K562 (cell line): Measurements from ENCODE around the gene WAS. TPM values are rescaled to one million over a fixed set of nuclear protein-coding genes. Genes with fewer than 3 reads are reported as not detected.
"Not testable (repeated sequence)": the region's sequence is repeated elsewhere in the genome, so short reads cannot be mapped to it uniquely, and the experiment has no call there.

Experiments used
- ATAC-seq: fragments of 200-7000 bp; cut with Tn5 transposase; 3 replicates; pipeline ENCODE4 v1.9.1; 2020; ENCODE audit warnings: moderate library complexity
- BruUV-seq: library from RNA; stranded (reverse); fragments of 400-500 nt; replicated peaks from 2 replicates; lab custom pipeline; 2021; lab: Mats Ljungman, UMichigan
- CTCF ChIA-PET: fragments of 300-600 bp; formaldehyde crosslinking; extraction: SDS; loops from one replicate; lab custom pipeline; 2021; ENCODE audit warnings: low intra/inter-chr PET ratio; lab: Yijun Ruan, JAX
- POLR2A ChIA-PET: fragments of 300-600, 350-650 bp; sonication (Branson Sonifier 250); formaldehyde crosslinking; extraction: SDS; loops from one replicate; lab custom pipeline; 2021; ENCODE audit warnings: antibody characterized with exemption, inconsistent platforms; lab: Yijun Ruan, JAX
- DNase-seq, 4 experiments: peaks; one replicate each; pipeline versions ENCODE4 v3.0.0 to v3.0.0-alpha.2; 2011 to 2018; ENCODE audit warnings: low spot score in 3 of 4, mixed read lengths in 3 of 4; ENCODE audit errors: extremely low read depth in 1 of 4
- FAIRE-seq: peaks from 2 replicates; lab custom pipeline; 2011; peaks lifted over from hg19 to GRCh38; lab: Jason Lieb, UNC
- H2AFZ ChIP-seq: 2 replicates; pipeline ENCODE4 v1.6.0; 2011; ENCODE audit warnings: low read depth, low read length, control low read depth, inconsistent platforms
- H3K27ac ChIP-seq: fragments of 200-600 bp; 3 replicates; pipeline ENCODE4 v1.8.0; 2011; ENCODE audit warnings: low read depth, mild to moderate bottlenecking, control low read depth, inconsistent platforms, low read length, moderate library complexity, mixed read lengths; ENCODE audit errors: extremely low read depth
- H3K27me3 ChIP-seq, 2 experiments: fragments of 300-600 bp in 1 of 2; 2 replicates in 1 of 2; 3 replicates in 1 of 2; pipeline versions ENCODE4 v1.6.0 to v1.8.0; 2011; ENCODE audit warnings: inconsistent platforms in 2 of 2, low read length in 2 of 2, mild to moderate bottlenecking in 1 of 2, mixed read lengths in 1 of 2, moderate library complexity in 1 of 2; ENCODE audit not compliant: control insufficient read depth in 2 of 2, insufficient read depth in 2 of 2
- H3K36me3 ChIP-seq: fragments of 300-600 bp; 3 replicates; pipeline ENCODE4 v1.8.0; 2011; ENCODE audit warnings: mild to moderate bottlenecking, low read length, inconsistent platforms; ENCODE audit not compliant: control insufficient read depth, insufficient read depth
- H3K4me1 ChIP-seq, 2 experiments: fragments of 200-600 bp in 1 of 2; replicated peaks in 1 of 2; 2 replicates in 1 of 2; 3 replicates in 1 of 2; pipeline versions ENCODE4 v1.5.1 to v1.8.0; 2011; ENCODE audit warnings: inconsistent platforms in 2 of 2, low read length in 2 of 2, mild to moderate bottlenecking in 1 of 2, mixed read lengths in 1 of 2, moderate library complexity in 1 of 2; ENCODE audit not compliant: control insufficient read depth in 2 of 2, insufficient read depth in 2 of 2
- H3K4me2 ChIP-seq: 2 replicates; pipeline ENCODE4 v1.6.1; 2011; ENCODE audit warnings: low read length, control low read depth, inconsistent platforms, mixed read lengths; ENCODE audit not compliant: insufficient read depth
- H3K4me3 ChIP-seq: fragments of 200-600 bp; sonication (generic), shearing (Covaris generic); 2 replicates; pipeline ENCODE4 v1.5.1; 2016; ENCODE audit warnings: control low read depth, inconsistent platforms
- H3K79me2 ChIP-seq: fragments of 200-600 bp; 3 replicates; pipeline ENCODE4 v1.8.0; 2011; ENCODE audit warnings: low read length, inconsistent platforms; ENCODE audit not compliant: control insufficient read depth, insufficient read depth
- H3K9ac ChIP-seq, 2 experiments: 2 replicates each; pipeline versions ENCODE4 v1.6.0 to v1.6.1; 2011; ENCODE audit warnings: low read depth in 2 of 2, low read length in 2 of 2, control low read depth in 1 of 2, inconsistent platforms in 1 of 2, mild to moderate bottlenecking in 1 of 2, mixed read lengths in 1 of 2; ENCODE audit not compliant: insufficient read depth in 1 of 2
- H3K9me1 ChIP-seq: one replicate; pipeline ENCODE4 v1.6.0; 2011; ENCODE audit warnings: inconsistent platforms, mild to moderate bottlenecking, low read length, moderate library complexity; ENCODE audit not compliant: control insufficient read depth, insufficient read depth
- H3K9me3 ChIP-seq: replicated peaks from 2 replicates; pipeline ENCODE4 v1.5.1; 2011; ENCODE audit warnings: low read depth, low read length, inconsistent platforms; ENCODE audit not compliant: control insufficient read depth, insufficient read depth
- H4K20me1 ChIP-seq: replicated peaks from 2 replicates; pipeline ENCODE4 v1.6.1; 2011; ENCODE audit warnings: low read length, inconsistent platforms, mixed read lengths; ENCODE audit not compliant: control insufficient read depth, insufficient read depth
- BCOR ChIP-seq: fragments of 450-650 bp; IDR thresholded peaks from 2 replicates; pipeline ENCODE4 v1.6.1; 2016
- CBX1 ChIP-seq: sonication (generic); IDR thresholded peaks from 2 replicates; pipeline ENCODE4 v1.6.1; 2016; ENCODE audit warnings: antibody characterized with exemption, low read depth, mild to moderate bottlenecking
- DNMT1 ChIP-seq: fragments of 450-650 bp; IDR thresholded peaks from 2 replicates; pipeline ENCODE4 v1.6.1; 2016; ENCODE audit warnings: antibody characterized with exemption, mild to moderate bottlenecking
- HDAC6 ChIP-seq: IDR thresholded peaks from 2 replicates; pipeline ENCODE4 v1.6.1; 2012; ENCODE audit warnings: low read depth, mild to moderate bottlenecking, control low read depth, inconsistent platforms, low read length, moderate library complexity
- HNRNPLL ChIP-seq: fragments of 200-400 bp; formaldehyde crosslinking; IDR thresholded peaks from 2 replicates; pipeline ENCODE4 v1.6.1; 2017; ENCODE audit warnings: low read length, low read depth, mild to moderate bottlenecking; ENCODE audit not compliant: poor library complexity, severe bottlenecking
- HSF4 ChIP-seq: fragments of 250-450 bp; sonication (Bioruptor Pico); IDR thresholded peaks from 2 replicates; pipeline ENCODE4 v2.1.2; 2022; ENCODE audit warnings: mild to moderate bottlenecking, moderate library complexity, borderline replicate concordance
- NCOA1 ChIP-seq: fragments of 450-650 bp; IDR thresholded peaks from 2 replicates; pipeline ENCODE4 v1.6.1; 2016; ENCODE audit warnings: low read depth
- NFIC ChIP-seq: fragments of 450-650 bp; IDR thresholded peaks from 2 replicates; pipeline ENCODE4 v1.6.1; 2017; ENCODE audit warnings: mild to moderate bottlenecking, inconsistent platforms
- PHB ChIP-seq: fragments of 250-450 bp; sonication (Bioruptor Pico); IDR thresholded peaks from 2 replicates; pipeline ENCODE4 v1.5.0; 2021
- RFX7 ChIP-seq: fragments of 250-450 bp; sonication (Bioruptor Pico); IDR thresholded peaks from 2 replicates; pipeline ENCODE4 v1.5.1; 2021; ENCODE audit warnings: mild to moderate bottlenecking
- WGBS: fragments of 100-300 bp; shearing (Covaris generic); methylation state at CpG from one replicate; pipeline ENCODE4 v1.1.6; 2016; ENCODE audit warnings: low coverage, mixed read lengths; ENCODE audit not compliant: insufficient coverage; ENCODE audit errors: missing lambda C conversion rate; 5-methylcytosine and 5-hydroxymethylcytosine counted together
- in situ Hi-C: fragments of 300-500 bp; cut with MboI; formaldehyde crosslinking; loops from 4 replicates; pipeline ENCODE4 v1.15.0; 2018; ENCODE audit warnings: inconsistent platforms, mixed read lengths
- intact Hi-C: fragments of 100-400 bp; cut with micrococcal nuclease; formaldehyde crosslinking; loops from 2 replicates; pipeline ENCODE4 v1.14.2; 2022
- polyA plus RNA-seq, 8 experiments: library from polyadenylated mRNA; depleted of rRNA in 4 of 8; stranded (reverse) in 5 of 8; unstranded in 3 of 8; fragments of >200 nt; fragmentation: Nextera tagmentation in 2 of 8; fragmentation: Illumina TruSeq in 1 of 8; extraction: Ambion mirVana in 2 of 8; extraction: Trizol in 1 of 8; gene quantifications; 2 replicates each; pipeline versions ENCODE4 v1.2.1 to v1.2.3, GENCODE V29; 2011 to 2014; ENCODE audit warnings: inconsistent platforms in 1 of 8, missing spikeins in 1 of 8
- total RNA-seq, 7 experiments: library from RNA; depleted of rRNA in 6 of 7; stranded (reverse); fragments of >200 nt in 6 of 7; fragmentation: Illumina TruSeq in 2 of 7; extraction: Trizol in 2 of 7; gene quantifications; 2 replicates each; pipeline versions ENCODE4 v1.2.1 to v1.2.3, GENCODE V29; 2011 to 2021; ENCODE audit warnings: low replicate concordance in 1 of 7

The WAS gene
- total and polyA plus RNA-seq, 9 of the 15 experiments (the other 6 are each of a cell fraction or from before 2014, with no cell fraction given): 0.11 to 16.1 (median 3.8) TPM

- no peak for TF ChIP-seq CBX1
- TF ChIP-seq NCOA1: no peak
- TF ChIP-seq RFX7 (CRISPR knock-in tag): no peak
- TF ChIP-seq HSF4 (CRISPR knock-in tag): no peak
- no peak for TF ChIP-seq HNRNPLL
- TF ChIP-seq HDAC6: no peak
- TF ChIP-seq DNMT1: no peak
- no peak for TF ChIP-seq PHB (CRISPR knock-in tag)
Observed at GRCh38 chrX:48689208-48689920, 5.8 kb downstream of the WAS start (continued).

- H2AFZ ChIP-seq, H3K27ac ChIP-seq, BruUV-seq, FAIRE-seq, H3K27me3 ChIP-seq, DNase-seq, intact Hi-C loops, in situ Hi-C loops, H3K79me2 ChIP-seq, ATAC-seq, H3K9me3 ChIP-seq, H4K20me1 ChIP-seq, CTCF ChIA-PET, H3K9me1 ChIP-seq, H3K4me2 ChIP-seq, H3K9ac ChIP-seq, H3K4me3 ChIP-seq, H3K36me3 ChIP-seq: not testable (repeated sequence)
- TF ChIP-seq NFIC (peak; percentile 89), BCOR (0 out of 2 replicates have a peak, but pooled peaks have one; percentile 29)
- WGBS: 48% methylated on average over 5 of the region's 5 CpGs
- POLR2A ChIA-PET: interaction anchor here (0.8 kb wide), 1 partner anchor 10 kb away, joined by 3 read pairs; no protein-coding TSS in a partner anchor
- H3K4me1 ChIP-seq: peaks cover 13 to 24% of the 10 kb centered on the region in 2 experiments; a peak in 4 of 5 replicates
Observed at GRCh38 chrX:48691746-48692145, 8.1 kb downstream of the WAS start.
